Measurements from ENCODE around the gene MCM7. TPM values are rescaled to one million over a fixed set of nuclear protein-coding genes. Genes with fewer than 3 reads are reported as not detected.

MCM7 gene
- total and polyA plus RNA-seq, 2 of the 13 experiments (the other 11 are each of a cell fraction or from before 2014, with no cell fraction given) = 84.5 to 214 TPM

- no peak for TF ChIP-seq AFF4 (CRISPR knock-in tag; IDR thresholded peaks at IDR 0.05)
- peak; percentile 76 for TF ChIP-seq KLF11 (CRISPR knock-in tag; IDR thresholded peaks at IDR 0.05)
- TF ChIP-seq GPN1 (CRISPR knock-in tag; IDR thresholded peaks at IDR 0.05; ENCODE audit: borderline replicate concordance) = 0 out of 2 replicates have a peak, but pooled peaks have one; percentile 16
- peak; percentile 86; the same call in 1 of the 2 replicates for TF ChIP-seq ZNF550 (CRISPR knock-in tag; IDR thresholded peaks at IDR 0.05; ENCODE audit: borderline replicate concordance)
- TF ChIP-seq ZNF12 (CRISPR knock-in tag; IDR thresholded peaks at IDR 0.05) = no peak
- TF ChIP-seq ZNF619 (CRISPR knock-in tag; IDR thresholded peaks at IDR 0.05) = no peak; the same call in 1 of the 2 replicates
- no peak for TF ChIP-seq TERF1 (CRISPR knock-in tag; IDR thresholded peaks at IDR 0.05)
- no peak for TF ChIP-seq ZBTB39 (CRISPR knock-in tag; IDR thresholded peaks at IDR 0.05)
- TF ChIP-seq ATF7 (IDR thresholded peaks at IDR 0.05) = no peak
- no peak for TF ChIP-seq ATF7 (CRISPR knock-in tag; IDR thresholded peaks at IDR 0.05)
- no peak for TF ChIP-seq FOSL1 (CRISPR knock-in tag; IDR thresholded peaks at IDR 0.05; ENCODE audit: borderline replicate concordance)
- no peak for TF ChIP-seq ZBTB3 (CRISPR knock-in tag; IDR thresholded peaks at IDR 0.05; ENCODE audit: borderline replicate concordance, low read depth)
- no peak for TF ChIP-seq NR0B2 (CRISPR knock-in tag; IDR thresholded peaks at IDR 0.05)
- peak; percentile 80 for TF ChIP-seq AGO1 (IDR thresholded peaks at IDR 0.05; ENCODE audit: low read depth, low read length, poor library complexity, severe bottlenecking)
- TF ChIP-seq IRF9 (CRISPR knock-in tag; IDR thresholded peaks at IDR 0.05; ENCODE audit: borderline replicate concordance) = peak; percentile 63; the same call in 1 of the 2 replicates
- TF ChIP-seq TBL1XR1 (IDR thresholded peaks at IDR 0.05; ENCODE audit: borderline replicate concordance, low read length, partially characterized antibody) = no peak
- 0 out of 2 replicates have a peak, but pooled peaks have one; percentile 18 for TF ChIP-seq HBP1 (CRISPR knock-in tag; IDR thresholded peaks at IDR 0.05; ENCODE audit: low read depth)
- no peak for TF ChIP-seq ZNF780A (CRISPR knock-in tag; IDR thresholded peaks at IDR 0.05)
Observed at GRCh38 chr7:100148559-100149328, 47.5 kb upstream of the MCM7 start, which contains the start of gene LAMTOR4 (continued).

Measured in HepG2 (cell line).